ENCODE data around the gene RAD51AP1.
A peak's percentile ranks its signal among the peaks of the same experiment; 100 is the strongest.

The RAD51AP1 gene, protein sequence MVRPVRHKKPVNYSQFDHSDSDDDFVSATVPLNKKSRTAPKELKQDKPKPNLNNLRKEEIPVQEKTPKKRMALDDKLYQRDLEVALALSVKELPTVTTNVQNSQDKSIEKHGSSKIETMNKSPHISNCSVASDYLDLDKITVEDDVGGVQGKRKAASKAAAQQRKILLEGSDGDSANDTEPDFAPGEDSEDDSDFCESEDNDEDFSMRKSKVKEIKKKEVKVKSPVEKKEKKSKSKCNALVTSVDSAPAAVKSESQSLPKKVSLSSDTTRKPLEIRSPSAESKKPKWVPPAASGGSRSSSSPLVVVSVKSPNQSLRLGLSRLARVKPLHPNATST

DNA sequence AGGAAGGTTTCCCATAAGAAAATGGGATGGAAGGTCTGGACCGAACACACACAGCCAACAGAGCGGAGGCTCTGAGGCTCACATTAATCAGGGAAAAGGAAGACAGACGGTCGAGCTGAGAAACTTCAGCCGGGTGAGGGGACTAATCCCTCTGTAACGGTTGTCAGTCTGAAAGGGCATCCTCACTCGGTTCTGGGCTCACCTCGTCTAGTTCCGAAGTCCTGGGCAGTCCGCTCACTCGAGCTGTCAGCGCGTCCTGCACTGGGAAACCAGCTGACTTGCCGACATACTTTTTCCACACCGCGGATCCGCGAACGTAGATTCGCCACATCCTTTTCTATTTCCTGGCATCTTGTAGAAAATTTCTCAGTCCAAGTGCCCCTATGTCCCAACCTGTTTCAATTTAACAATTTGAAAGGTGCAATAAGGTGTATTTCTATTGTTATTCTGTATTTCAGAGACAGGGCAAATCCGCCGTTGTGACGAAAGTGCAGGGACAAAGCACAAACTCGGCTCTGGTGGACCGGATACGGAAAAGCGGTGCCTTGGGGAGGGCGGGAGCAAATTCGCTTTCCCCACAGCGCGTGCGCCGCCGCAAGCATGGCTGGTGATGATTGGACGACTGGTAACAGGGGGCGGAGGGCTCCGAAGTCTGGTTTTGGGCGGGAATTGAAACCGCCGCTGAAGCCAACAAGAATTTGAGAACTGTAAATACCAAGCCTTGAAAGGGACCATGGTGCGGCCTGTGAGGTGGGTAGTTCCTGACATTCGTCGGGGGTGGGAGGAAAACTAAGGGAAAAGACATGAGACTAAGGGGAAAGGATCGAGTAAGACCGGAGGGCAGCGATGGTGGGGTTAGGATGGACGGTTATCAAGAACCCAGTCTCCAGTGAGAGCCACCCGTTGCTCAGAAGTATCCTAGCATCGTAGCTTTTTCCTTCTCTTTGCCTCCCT lies at the start of gene RAD51AP1:
TSS of gene RAD51AP1 (plus strand) at position 684 of the 954 bp plus-strand sequence. CDS start at position 734, 50 bp downstream.
- DNase-seq (ENCODE audit: low read depth) = peak; percentile 98
- H3K4me3 ChIP-seq (ENCODE audit: low read length) = peak within 1 kb of the TSS; percentile 98
- TF ChIP-seq, protein P1, sequence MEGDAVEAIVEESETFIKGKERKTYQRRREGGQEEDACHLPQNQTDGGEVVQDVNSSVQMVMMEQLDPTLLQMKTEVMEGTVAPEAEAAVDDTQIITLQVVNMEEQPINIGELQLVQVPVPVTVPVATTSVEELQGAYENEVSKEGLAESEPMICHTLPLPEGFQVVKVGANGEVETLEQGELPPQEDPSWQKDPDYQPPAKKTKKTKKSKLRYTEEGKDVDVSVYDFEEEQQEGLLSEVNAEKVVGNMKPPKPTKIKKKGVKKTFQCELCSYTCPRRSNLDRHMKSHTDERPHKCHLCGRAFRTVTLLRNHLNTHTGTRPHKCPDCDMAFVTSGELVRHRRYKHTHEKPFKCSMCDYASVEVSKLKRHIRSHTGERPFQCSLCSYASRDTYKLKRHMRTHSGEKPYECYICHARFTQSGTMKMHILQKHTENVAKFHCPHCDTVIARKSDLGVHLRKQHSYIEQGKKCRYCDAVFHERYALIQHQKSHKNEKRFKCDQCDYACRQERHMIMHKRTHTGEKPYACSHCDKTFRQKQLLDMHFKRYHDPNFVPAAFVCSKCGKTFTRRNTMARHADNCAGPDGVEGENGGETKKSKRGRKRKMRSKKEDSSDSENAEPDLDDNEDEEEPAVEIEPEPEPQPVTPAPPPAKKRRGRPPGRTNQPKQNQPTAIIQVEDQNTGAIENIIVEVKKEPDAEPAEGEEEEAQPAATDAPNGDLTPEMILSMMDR (conservative IDR thresholded peaks at IDR 0.05; ENCODE audit: low read length) = no peak

DNA sequence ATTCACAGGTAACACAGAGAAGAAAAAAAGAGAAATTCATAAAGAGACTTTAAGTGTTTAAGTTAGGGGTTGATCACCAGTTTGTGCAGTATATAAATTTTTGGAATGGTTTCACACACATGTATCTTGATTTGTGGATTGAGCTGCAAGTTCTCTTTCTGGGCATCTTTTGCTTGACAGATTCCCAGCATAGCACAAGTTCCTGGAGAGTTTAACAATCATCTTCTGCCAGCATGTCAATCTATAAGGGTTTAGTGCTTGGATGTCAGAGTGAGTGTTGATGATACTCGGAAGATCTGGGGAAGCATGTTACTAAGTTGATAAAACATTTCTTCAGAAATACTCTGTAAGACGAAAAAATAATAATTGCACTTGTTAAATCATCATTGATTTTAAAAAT lies 49.1 kb upstream of the RAD51AP1 start:
- DNase-seq (ENCODE audit: low read depth) = no peak
- no peak overlapping the region for H3K4me3 ChIP-seq (ENCODE audit: low read length)
- TF ChIP-seq, protein P1 (conservative IDR thresholded peaks at IDR 0.05; ENCODE audit: low read length) = no peak

DNA sequence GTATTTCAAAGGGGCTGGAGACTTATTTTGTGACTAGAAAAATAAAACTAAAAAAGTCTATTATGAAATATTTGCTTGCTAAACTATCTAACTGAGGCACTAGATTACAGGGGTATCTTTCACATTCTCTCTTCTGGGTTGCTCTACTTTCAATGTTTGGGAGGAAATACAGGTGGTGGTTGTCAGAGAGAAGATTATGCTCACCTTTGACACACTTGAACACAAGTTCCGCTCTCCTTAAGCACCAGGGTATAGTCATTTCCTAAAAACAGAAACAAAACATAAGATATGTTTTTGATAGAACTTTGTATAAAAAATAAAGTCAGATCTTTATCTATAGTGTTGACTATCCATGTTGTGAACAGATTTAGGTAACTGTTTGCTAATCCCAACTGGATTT lies 47.7 kb upstream of the RAD51AP1 start:
- H3K4me3 ChIP-seq (ENCODE audit: low read length) = no peak overlapping the region
- no peak for DNase-seq (ENCODE audit: low read depth)
- TF ChIP-seq, protein P1 (conservative IDR thresholded peaks at IDR 0.05; ENCODE audit: low read length) = no peak

DNA sequence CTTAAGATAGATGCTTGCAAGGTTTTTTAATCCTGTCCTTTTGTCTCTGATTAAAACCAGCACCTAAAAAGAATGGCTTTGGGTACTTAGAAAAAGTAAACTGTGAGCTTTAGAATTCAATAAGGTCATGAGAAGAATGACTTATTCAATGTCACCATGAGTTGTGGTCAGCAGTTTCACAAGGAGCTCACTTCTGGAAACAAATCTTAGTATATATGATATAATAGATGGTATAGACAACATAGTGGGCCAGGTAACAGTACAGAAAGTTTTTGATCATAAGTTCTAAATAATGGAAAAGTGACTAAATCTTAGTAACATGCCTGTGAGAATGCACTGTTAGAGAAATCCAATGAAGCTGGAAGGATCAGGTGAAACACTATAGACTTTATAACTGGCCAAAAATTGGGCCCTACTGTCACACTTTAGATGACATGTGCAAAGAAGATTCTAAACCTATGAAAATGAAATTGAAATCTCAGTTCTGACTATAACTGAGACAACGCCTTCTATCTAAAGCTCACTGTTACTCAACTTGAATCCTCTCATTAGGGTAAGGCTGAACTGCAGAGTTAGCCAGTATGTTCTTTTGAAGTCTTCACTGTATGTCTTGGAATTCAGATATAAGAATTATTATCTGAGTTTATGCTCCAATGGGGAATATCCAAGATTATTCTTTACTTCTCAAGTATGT lies 42.4 kb upstream of the RAD51AP1 start:
- TF ChIP-seq, protein P1 (conservative IDR thresholded peaks at IDR 0.05; ENCODE audit: low read length) = no peak
- no peak overlapping the region for H3K4me3 ChIP-seq (ENCODE audit: low read length)
- DNase-seq (ENCODE audit: low read depth) = no peak

DNA sequence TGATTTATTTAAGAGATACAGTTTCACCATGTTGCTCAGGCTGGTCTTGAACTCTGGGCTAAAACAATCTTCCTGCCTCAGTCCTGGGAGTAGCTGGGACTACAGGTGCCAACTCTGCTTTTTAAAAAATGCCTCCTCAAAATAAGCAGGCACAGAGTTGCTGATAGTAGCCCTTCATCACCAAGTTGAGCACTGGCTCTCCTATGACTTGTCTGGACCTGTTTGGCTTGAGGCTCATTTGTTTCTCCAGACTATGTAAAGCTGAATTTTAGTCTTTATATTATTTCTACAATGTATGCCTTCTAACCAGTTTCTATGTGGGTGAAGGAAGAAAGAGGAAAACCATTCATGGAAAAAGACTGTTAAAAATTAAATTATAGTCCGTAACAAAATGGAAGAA lies 39.5 kb upstream of the RAD51AP1 start:
- no peak overlapping the region for H3K4me3 ChIP-seq (ENCODE audit: low read length)
- TF ChIP-seq, protein P1 (conservative IDR thresholded peaks at IDR 0.05; ENCODE audit: low read length) = no peak
- no peak for DNase-seq (ENCODE audit: low read depth)

DNA sequence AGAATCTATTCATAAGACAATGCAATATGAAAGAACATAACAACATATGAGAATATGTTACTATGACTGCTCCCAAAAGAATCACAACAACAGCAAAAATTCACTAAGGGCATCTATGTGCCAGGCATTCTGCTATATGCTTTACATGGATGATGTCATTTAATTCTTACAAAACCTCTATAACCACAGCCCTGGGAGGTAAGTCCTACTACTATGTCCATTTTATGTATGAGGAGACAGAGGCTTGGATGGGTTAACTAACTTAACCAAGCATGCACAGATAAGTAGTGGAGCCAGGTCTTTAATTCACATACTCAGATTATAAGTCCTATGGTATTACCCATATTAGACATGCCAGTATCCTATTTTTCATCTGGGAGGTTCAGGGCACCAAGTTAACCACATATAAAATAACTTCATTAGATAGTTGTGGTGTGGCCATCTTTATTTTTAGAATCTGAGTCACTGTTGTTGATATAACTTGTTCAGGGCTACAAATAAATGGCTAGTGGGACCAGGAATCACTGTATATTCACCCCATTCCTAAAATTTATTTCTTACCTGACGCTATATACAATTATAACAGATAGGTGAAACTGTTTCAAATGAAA lies 33.2 kb upstream of the RAD51AP1 start:
- no peak overlapping the region for H3K4me3 ChIP-seq (ENCODE audit: low read length)

More for the DNA sequence above, 33.2 kb upstream of the RAD51AP1 start:
- TF ChIP-seq, protein P1 (conservative IDR thresholded peaks at IDR 0.05; ENCODE audit: low read length) = no peak
- peak; percentile 33 for DNase-seq (ENCODE audit: low read depth)
